Right lung (tissue), 10 donors: ENCODE results near the gene KCTD12. TPM values are rescaled to one million over a fixed set of nuclear protein-coding genes. Genes with fewer than 3 reads are reported as not detected.
"Not testable (repeated sequence)": the region's sequence is repeated elsewhere in the genome, so short reads cannot be mapped to it uniquely, and the experiment has no call there.

Experiments
- DNase-seq, 2 donors: peaks; one replicate each; pipeline ENCODE4 v3.0.0-alpha.2; 2013
- long read RNA-seq, 8 donors: transcript quantifications; one replicate each; lab custom pipeline, GENCODE V29; 2026
- polyA plus RNA-seq, 5 donors: library from polyadenylated mRNA; unstranded; fragments of 120-200 nt; gene quantifications; one replicate each; pipeline versions ENCODE4 v1.2.1 to v1.2.3, GENCODE V29; 2013; ENCODE audit warnings: inconsistent platforms in 1 of 5, low replicate concordance in 1 of 5; ENCODE audit not compliant: insufficient read length in 5 of 5, insufficient read depth in 1 of 5

KCTD12 gene
- polyA plus RNA-seq = 100 to 1,000 TPM; 150 to 217 (median 181) TPM
- long read RNA-seq, donor 1, full-length matches to known transcripts = 285 of 285 reads
- long read RNA-seq, donor 1, partial matches to known transcripts = 0 of 285 reads
- long read RNA-seq, donor 1, other reads (novel, unspliced or antisense) = 0 of 285 reads
- long read RNA-seq, donor 2, full-length matches to known transcripts = 98 of 98 reads
- long read RNA-seq, donor 2, partial matches to known transcripts = 0 of 98 reads
- long read RNA-seq, donor 2, other reads (novel, unspliced or antisense) = 0 of 98 reads
- long read RNA-seq, donor 3, full-length matches to known transcripts = 218 of 218 reads
- long read RNA-seq, donor 3, partial matches to known transcripts = 0 of 218 reads
- long read RNA-seq, donor 3, other reads (novel, unspliced or antisense) = 0 of 218 reads
- long read RNA-seq, donor 4, full-length matches to known transcripts = 162 of 162 reads
- long read RNA-seq, donor 4, partial matches to known transcripts = 0 of 162 reads
- long read RNA-seq, donor 4, other reads (novel, unspliced or antisense) = 0 of 162 reads
- long read RNA-seq, donor 5, full-length matches to known transcripts = 212 of 212 reads
- long read RNA-seq, donor 5, partial matches to known transcripts = 0 of 212 reads
- long read RNA-seq, donor 5, other reads (novel, unspliced or antisense) = 0 of 212 reads
- long read RNA-seq, donor 6, full-length matches to known transcripts = 149 of 149 reads
- long read RNA-seq, donor 6, partial matches to known transcripts = 0 of 149 reads
- long read RNA-seq, donor 6, other reads (novel, unspliced or antisense) = 0 of 149 reads
- long read RNA-seq, donor 7, full-length matches to known transcripts = 128 of 128 reads
- long read RNA-seq, donor 7, partial matches to known transcripts = 0 of 128 reads
- long read RNA-seq, donor 7, other reads (novel, unspliced or antisense) = 0 of 128 reads
- long read RNA-seq, donor 8, full-length matches to known transcripts = 67 of 67 reads
- long read RNA-seq, donor 8, partial matches to known transcripts = 0 of 67 reads
- long read RNA-seq, donor 8, other reads (novel, unspliced or antisense) = 0 of 67 reads

GRCh38 chr13:76886292-76887075, at the start of gene KCTD12:
Gene KCTD12, minus strand, starts transcription at chr13:76886405. Its CDS starts 257 bp downstream, at chr13:76886148.
- peak; percentile 94 to 95 for DNase-seq

GRCh38 chr13:76934671-76935070, 48.5 kb upstream of the KCTD12 start:
- no peak for DNase-seq

DNA sequence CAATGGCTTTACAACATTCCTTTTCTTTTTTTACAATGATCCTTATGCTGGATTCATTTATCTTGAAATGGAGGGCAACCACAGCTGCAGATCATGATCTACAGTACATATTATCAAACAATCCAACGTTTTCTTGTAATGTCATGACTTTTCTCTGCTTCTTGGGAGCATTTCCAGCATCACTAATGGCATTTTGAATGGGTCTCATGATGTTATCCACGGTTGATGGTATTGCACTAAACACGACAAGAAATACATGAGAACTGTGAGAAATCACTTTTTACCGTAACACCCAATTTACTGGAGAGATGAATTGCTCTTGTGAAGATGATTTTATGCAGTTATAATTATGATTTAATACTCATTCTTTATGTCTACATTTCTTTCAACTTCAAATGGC, 45.9 kb upstream of the KCTD12 start:
- DNase-seq = no peak

GRCh38 chr13:76929851-76930374, 43.7 kb upstream of the KCTD12 start:
- no peak for DNase-seq

DNA sequence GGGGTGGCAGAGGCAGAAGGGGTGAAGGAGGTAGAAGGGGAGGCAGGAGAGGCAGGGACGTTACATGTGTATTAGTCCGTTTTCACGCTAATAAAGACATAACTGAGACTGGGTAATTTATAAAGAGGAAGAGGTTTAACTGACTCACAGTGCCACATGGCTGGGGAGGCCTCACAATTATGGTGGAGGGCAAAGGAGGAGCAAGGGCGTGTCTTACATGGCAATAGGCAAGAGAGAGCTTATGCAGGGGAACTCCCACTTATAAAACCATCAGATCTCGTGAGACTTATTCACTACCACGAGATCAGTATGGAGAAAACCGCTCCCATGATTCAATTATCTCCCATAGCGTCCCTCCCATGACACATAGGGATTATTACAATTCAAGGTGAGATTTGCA, 43.1 kb upstream of the KCTD12 start:
- DNase-seq = no peak

DNA sequence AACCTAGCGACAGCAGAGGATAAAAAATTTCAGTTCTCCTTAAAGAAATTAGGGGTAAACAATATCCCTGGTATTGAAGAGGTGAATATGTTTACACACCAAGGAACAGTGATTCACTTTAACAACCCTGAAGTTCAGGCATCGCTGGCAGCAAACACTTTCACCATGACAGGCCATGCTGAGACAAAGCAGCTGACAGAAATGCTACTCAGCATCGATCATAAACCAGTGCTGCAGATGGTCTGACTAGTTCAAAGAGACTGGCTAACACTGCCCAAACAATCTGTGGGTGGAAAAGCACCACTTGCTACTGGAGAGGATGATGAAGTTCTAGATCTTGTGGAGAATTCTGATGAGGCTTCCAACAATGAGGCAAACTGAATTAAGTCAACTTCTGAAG, 42.3 kb upstream of the KCTD12 start:
- no peak for DNase-seq

GRCh38 chr13:76927955-76928354, 41.8 kb upstream of the KCTD12 start:
- DNase-seq = no peak

DNA sequence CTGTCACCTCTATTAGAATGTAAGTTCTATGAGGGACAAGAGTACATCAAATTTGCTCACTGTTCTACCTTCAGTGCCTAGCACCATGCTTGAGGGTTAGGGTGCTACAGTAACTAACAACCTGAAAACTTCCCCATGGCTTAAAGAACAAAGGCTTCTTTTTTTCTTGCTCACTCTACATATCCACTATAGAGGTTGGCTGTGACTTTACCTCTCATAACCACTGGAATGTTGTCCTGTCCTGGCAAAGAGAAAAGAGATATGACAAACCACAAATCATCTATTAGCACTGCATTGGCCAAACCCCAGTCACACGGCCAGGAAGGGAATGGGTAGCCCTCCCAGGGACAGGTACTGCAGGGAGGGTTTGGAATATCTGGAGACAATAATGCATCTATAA, 38.9 kb upstream of the KCTD12 start:
- no peak for DNase-seq

GRCh38 chr13:76921516-76921915, 35.3 kb upstream of the KCTD12 start:
- DNase-seq = no peak

DNA sequence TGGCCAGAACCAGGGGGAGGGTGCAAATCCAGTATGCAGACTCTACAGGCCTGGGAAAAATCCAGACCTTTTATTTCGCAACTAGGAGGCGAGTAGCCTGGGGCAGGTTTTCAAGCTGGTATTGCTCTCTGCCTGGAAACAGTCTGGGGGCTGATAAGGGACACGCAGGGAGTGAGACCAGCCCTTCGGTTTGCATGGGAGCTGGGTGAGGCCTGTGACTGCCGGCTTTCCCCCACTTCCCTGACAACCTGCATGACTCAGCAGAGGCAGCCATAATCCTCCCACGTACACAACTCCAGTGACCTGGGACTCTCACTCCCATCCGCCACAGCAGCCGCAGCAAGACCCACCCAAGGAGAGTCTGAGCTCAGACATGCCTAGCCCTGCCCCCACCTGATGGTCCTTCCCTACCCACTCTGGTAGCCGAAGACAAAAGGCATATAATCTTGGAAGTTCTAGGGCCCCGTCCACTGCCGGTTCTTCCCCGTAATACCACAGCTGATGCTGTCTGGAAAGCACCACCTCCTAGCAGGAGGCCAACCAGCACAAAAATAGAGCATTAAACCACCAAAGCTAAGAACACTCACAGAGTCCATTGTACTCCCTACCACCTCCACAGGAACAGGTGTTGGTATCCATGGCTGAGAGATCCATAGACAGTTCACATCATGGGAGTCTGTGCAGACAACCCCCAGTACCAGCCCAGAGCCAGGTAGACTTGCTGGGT, 31.7 kb upstream of the KCTD12 start:
- not testable (repeated sequence) for DNase-seq

DNA sequence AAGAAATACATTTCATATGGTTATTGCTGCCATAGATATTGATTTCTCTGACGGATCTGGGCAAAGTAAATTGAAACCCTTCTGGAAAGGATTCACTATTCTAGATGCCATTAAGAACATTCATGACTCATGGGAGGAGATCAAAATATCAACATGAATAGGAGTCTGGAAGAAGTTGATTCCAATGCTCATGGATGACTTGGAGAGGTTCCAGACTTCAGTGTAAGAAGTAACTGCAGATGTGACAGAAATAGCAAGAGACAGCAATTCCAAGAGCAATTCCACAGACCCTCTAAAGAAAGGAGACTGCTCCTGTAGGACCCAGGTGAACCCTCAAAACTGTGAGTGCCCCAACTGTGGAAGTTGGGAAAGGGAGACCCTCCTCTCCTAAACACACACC, 30.9 kb upstream of the KCTD12 start:
- no peak for DNase-seq

- no peak for DNase-seq
These were observed 27.7 kb upstream of the KCTD12 start for GRCh38 chr13:76913898-76914297.

DNA sequence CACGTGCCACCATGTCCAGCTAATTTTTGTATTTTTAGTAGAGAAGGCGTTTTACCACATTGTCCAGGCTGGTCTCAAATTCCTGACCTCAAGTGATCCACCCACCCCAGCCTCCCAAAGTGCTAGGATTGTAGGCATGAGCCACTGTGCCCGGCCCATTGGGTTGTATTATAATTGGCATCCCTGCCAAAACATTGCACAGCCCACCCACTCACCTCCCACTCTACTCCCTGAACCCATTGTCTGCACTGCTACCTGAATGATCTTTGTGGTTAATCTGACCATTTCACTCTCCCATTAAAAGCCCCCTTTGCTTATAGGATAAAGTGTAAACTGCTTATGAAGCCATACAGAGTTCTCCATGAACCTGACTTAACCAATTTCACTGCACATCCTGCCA, 26.3 kb upstream of the KCTD12 start:
- DNase-seq = no peak

- no peak for DNase-seq
These were observed 18.3 kb upstream of the KCTD12 start for GRCh38 chr13:76904507-76904906.

DNA sequence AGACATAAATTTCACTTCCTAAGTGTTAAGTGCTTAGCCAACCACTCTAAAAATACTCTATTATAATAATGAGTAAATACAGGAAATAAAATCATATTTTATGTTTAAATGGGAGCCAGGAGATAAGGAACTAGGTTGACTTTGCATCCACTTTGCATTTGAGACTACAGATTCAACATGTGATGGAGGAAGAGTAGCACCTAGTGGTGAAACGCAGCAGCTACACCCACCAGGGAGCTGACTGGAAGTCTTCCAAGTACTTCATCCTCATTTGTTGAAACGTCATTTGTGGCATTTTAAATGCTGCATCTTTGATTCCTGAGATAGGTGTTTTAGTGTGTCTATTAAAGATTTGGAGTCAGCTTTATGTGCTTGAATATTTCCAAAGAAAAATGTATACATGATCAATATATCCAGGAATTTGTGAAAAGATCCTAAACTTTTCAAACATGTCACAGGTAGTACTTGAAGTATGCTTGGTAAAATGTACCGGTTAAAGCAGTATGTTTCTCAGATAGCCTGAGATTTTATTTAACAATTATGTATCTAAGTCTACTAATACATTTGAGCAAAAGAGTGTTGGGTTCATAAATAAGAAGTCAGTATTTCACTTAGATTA, 17.4 kb upstream of the KCTD12 start:
- peak; percentile 57 to 75 for DNase-seq

DNA sequence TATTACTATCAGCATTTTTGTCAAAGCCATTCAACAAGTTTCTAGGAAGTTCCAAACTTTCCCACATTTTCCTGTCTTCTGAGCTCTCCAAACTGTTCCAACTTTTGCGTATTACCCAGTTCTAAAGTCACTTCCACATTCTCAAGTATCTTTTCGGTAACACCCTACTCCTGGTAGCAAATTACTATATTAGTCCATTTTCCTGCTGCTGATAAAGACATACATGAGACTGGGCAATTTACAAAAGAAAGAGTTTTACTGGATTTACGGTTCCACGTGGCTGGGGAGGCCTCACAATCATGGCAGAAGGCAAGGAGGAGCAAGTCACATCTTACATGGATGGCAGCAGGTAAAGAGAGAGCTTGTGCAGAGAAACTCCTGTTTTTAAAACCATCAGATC, 12.9 kb upstream of the KCTD12 start:
- DNase-seq = not testable (repeated sequence)

- DNase-seq = not testable (repeated sequence)
These were observed 11.0 kb upstream of the KCTD12 start for GRCh38 chr13:76897171-76897570.

- no peak for DNase-seq
These were observed 8.4 kb upstream of the KCTD12 start for GRCh38 chr13:76894401-76895110.

DNA sequence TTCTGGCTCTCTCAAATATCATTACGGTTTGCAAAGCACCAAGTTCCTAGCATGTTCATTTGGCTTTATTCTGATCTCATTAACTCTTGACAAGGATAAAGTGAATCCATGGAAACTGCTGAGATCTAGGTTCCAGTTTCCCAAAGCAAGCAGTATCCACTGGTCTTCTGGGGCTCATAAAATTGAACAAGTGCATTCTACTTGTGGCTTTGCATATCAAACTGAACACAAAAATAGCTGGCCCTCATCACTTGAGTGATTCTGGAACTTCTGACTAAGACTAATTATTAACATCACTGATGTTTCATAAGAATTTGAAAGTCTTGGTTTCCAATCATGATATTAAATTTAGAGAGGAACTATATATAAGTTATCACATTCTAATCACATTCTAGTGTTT, 6.3 kb upstream of the KCTD12 start:
- no peak for DNase-seq
